ENCODE results near the gene TRAFD1.

Gene TRAFD1

GRCh38 chr12:112115259-112116045 is 9.9 kb upstream of the TRAFD1 start:
- DNase-seq, result no peak
- in situ Hi-C loops (cut with HindIII; ENCODE audit: low pct_ligation_motif_present, low sequenced_read_pairs), result no loop called here
- Histone ChIP-seq H3K36me3 (replicated peaks) (no peaks in the 10 kb centered on the region), H3K27me3 (replicated peaks) (no peaks in the 10 kb centered on the region), H3K4me3 (ENCODE audit: low read depth, low read length) (no peak overlapping the region), H3K27ac (no peak overlapping the region)
- TF ChIP-seq, protein P1, sequence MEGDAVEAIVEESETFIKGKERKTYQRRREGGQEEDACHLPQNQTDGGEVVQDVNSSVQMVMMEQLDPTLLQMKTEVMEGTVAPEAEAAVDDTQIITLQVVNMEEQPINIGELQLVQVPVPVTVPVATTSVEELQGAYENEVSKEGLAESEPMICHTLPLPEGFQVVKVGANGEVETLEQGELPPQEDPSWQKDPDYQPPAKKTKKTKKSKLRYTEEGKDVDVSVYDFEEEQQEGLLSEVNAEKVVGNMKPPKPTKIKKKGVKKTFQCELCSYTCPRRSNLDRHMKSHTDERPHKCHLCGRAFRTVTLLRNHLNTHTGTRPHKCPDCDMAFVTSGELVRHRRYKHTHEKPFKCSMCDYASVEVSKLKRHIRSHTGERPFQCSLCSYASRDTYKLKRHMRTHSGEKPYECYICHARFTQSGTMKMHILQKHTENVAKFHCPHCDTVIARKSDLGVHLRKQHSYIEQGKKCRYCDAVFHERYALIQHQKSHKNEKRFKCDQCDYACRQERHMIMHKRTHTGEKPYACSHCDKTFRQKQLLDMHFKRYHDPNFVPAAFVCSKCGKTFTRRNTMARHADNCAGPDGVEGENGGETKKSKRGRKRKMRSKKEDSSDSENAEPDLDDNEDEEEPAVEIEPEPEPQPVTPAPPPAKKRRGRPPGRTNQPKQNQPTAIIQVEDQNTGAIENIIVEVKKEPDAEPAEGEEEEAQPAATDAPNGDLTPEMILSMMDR (IDR thresholded peaks at IDR 0.05; ENCODE audit: low read depth, low read length, missing control alignments), result no peak

DNA sequence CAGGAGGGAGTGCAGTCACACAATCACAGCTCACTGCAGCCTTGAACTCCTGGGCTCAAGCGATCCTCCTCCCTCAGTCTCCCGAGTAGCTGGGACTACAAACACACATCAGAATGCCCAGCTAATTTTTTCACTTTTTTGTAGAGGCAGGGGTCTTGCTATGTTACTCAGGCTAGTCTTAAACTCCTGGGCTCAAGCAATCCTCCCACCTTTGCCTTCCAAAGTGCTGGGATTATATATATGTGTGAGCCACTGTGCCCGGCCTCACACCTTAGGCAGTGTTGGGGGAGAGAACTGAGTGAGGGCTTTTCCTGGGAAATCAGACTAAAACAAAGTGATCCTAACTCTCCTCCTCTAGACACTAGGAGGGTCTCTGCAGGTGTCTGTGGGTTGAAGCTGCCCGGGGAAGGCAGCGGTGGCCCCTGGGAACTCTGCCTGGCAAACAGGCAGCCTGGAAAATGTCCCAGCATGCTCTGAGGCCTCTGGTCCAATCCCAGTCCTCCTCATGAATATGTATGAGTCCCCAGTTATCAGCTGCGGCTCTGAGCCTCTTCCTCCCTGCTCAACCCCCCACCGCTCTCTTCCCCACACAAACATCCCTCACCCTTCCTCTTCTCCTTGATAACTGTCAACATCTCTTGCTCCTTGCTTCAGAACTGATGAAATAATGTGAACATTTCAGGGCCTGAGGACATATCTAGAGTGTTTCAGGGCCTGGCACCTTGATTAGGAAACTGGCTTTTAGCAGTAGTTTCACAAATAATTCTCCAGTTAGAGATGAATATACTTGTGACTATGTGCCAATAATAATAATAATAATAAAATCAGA is 8.9 kb upstream of the TRAFD1 start:
- Histone ChIP-seq H3K27ac (peak overlapping the region; percentile 71), H3K27me3 (replicated peaks) (no peaks in the 10 kb centered on the region), H3K36me3 (replicated peaks) (no peaks in the 10 kb centered on the region), H3K4me3 (ENCODE audit: low read depth, low read length) (peak overlapping the region; percentile 3)
- TF ChIP-seq, protein P1 (IDR thresholded peaks at IDR 0.05; ENCODE audit: low read depth, low read length, missing control alignments), result no peak
- DNase-seq, result peak; percentile 87
- in situ Hi-C loops (cut with HindIII; ENCODE audit: low pct_ligation_motif_present, low sequenced_read_pairs), result no loop called here

- Histone ChIP-seq H3K36me3 (replicated peaks) (no peaks in the 10 kb centered on the region), H3K27me3 (replicated peaks) (no peaks in the 10 kb centered on the region), H3K4me3 (ENCODE audit: low read depth, low read length) (no peak overlapping the region), H3K27ac (peak overlapping the region; percentile 71)
- peak; percentile 44 for DNase-seq
- in situ Hi-C loops (cut with HindIII; ENCODE audit: low pct_ligation_motif_present, low sequenced_read_pairs), result no loop called here
- TF ChIP-seq, protein P1 (IDR thresholded peaks at IDR 0.05; ENCODE audit: low read depth, low read length, missing control alignments), result no peak
Observed at GRCh38 chr12:112117685-112118084, 7.7 kb upstream of the TRAFD1 start.

DNA sequence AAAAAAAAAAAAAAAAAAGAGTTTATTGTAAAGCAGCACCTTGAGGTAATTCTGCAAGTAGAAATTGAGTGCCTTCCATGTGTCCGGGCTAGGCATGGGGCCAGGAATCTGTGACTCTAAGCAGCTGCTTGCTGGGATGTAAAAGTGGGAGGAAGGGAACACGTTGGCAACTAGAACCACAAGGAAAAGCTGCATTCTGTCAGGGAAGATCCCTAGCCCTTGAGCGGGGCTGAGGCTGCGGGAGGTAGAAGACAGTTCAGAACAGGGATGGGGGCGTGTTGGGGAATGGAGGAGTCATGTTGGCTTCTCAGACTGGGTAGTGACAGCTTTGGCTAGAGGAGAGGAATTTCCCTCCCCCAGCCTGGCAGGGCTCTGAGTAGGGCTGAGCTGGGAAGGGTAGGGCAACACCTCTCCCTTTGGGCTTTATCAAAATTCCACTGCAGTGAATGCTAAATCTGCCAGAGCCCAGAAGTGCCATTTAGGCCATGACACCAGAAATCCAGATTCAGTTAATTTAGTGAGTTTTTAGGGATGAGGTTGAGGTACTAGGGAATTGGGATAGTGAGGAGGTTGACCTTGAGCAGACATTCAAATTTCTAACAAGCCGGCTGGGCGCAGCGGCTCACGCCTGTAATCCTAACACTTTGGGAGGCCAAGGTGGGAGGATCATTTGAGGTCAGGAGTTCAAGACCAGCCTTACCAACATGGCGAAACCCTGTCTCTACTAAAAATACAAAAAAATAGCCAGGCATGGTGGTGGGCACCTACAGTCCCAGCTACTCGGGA is 3.4 kb upstream of the TRAFD1 start:
- in situ Hi-C loops (cut with HindIII; ENCODE audit: low pct_ligation_motif_present, low sequenced_read_pairs), result no loop called here
- Histone ChIP-seq H3K36me3 (replicated peaks) (no peaks in the 10 kb centered on the region), H3K4me3 (ENCODE audit: low read depth, low read length) (no peak overlapping the region), H3K27ac (peak overlapping the region; percentile 3), H3K27me3 (replicated peaks) (no peaks in the 10 kb centered on the region)
- TF ChIP-seq, protein P1 (IDR thresholded peaks at IDR 0.05; ENCODE audit: low read depth, low read length, missing control alignments), result no peak
- DNase-seq, result peak; percentile 43

DNA sequence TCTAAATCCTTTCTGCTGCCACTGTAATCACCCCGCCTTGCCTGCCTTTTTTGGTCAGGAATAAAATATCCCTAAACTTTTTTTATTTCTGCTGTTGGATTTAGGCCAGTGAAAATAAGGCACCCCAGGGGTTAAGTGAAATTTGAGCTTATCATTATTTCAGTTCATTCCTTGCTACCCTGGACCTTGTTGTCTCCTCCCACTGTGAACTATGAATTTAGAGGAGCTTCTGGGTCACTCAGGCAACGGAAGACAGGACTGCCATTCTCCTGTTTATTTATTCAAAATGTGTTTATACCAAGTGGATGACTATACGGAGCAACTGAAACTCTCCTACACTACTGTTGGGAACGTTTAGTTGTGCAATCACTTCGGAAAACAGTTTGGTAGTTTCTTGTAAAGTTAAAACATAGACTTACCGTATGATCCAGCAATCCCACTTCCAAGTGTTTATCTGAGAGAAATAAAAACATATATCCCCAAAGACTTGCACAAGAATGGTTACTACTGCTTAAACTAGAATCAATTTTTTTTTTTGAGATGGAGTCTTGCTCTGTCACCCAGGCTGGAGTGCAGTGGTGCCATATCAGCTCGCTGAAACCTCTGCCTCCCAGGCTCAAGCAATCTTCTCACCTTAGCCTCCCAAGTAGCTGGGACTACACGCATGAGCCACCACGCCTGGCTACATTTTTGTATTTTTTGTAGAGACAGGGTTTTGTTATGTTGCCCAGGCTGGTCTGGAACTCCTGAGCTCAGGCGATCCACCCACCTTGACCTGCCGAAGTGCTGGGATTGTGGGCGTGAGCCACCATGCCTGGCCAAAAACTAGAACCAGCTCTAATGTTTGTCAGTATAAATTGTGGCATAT is 2.3 kb upstream of the TRAFD1 start:
- Histone ChIP-seq H3K27me3 (replicated peaks) (no peaks in the 10 kb centered on the region), H3K36me3 (replicated peaks) (no peaks in the 10 kb centered on the region), H3K27ac (peak overlapping the region; percentile 8), H3K4me3 (ENCODE audit: low read depth, low read length) (no peak overlapping the region)
- in situ Hi-C loops (cut with HindIII; ENCODE audit: low pct_ligation_motif_present, low sequenced_read_pairs), result no loop called here
- TF ChIP-seq, protein P1 (IDR thresholded peaks at IDR 0.05; ENCODE audit: low read depth, low read length, missing control alignments), result no peak
- peak; percentile 40 for DNase-seq

Measured in brain microvascular endothelial cell (primary cell).